Endothelial cell of umbilical vein (primary cell): ENCODE measurements around the gene CTNND2. TPM values are rescaled to one million over a fixed set of nuclear protein-coding genes. Genes with fewer than 3 reads are reported as not detected.

ENCODE experiments used
- BruUV-seq: library from RNA; stranded (reverse); fragments of 400-500 nt; replicated peaks from 2 replicates; lab custom pipeline; 2021; lab: Mats Ljungman, UMichigan
- CTCF ChIA-PET: fragments of 300-600, 350-600 bp; sonication (Branson Sonifier 250); formaldehyde crosslinking; loops from one replicate; lab custom pipeline; 2021; ENCODE audit warnings: antibody characterized with exemption, inconsistent platforms; lab: Charles Lee
- POLR2A ChIA-PET: fragments of 300-600, 350-600 bp; sonication (Branson Sonifier 250); formaldehyde crosslinking; loops from one replicate; lab custom pipeline; 2021; ENCODE audit warnings: antibody characterized with exemption, inconsistent platforms; lab: Charles Lee
- DNase-seq: peaks from one replicate; pipeline ENCODE4 v3.0.0-alpha.2; 2011; ENCODE audit warnings: low read depth, low spot score
- FAIRE-seq: peaks from 2 replicates; lab custom pipeline; 2011; peaks lifted over from hg19 to GRCh38; lab: Jason Lieb, UNC
- H2AFZ ChIP-seq: 2 replicates; pipeline ENCODE4 v1.6.0; 2012; ENCODE audit warnings: low read depth, low read length, control low read depth, inconsistent platforms
- H3K27ac ChIP-seq: 2 replicates; pipeline ENCODE4 v1.5.1; 2011; ENCODE audit warnings: low read depth, mild to moderate bottlenecking, control low read depth, low read length, moderate library complexity; ENCODE audit not compliant: insufficient read depth
- H3K27me3 ChIP-seq, 2 experiments: 2 replicates each; pipeline versions ENCODE4 v1.6.0 to v1.6.1; 2011; ENCODE audit warnings: low read length in 2 of 2, mixed read lengths in 1 of 2; ENCODE audit not compliant: control insufficient read depth in 2 of 2, insufficient read depth in 2 of 2
- H3K36me3 ChIP-seq, 2 experiments: 2 replicates in 1 of 2; 3 replicates in 1 of 2; pipeline ENCODE4 v1.5.1; 2011; ENCODE audit warnings: low read length in 2 of 2, mild to moderate bottlenecking in 1 of 2, moderate library complexity in 1 of 2; ENCODE audit not compliant: control insufficient read depth in 2 of 2, insufficient read depth in 2 of 2; ENCODE audit errors: extremely low read depth in 1 of 2
- H3K4me1 ChIP-seq: 3 replicates; pipeline ENCODE4 v1.5.1; 2011; ENCODE audit warnings: mild to moderate bottlenecking, low read length; ENCODE audit not compliant: control insufficient read depth, insufficient read depth; ENCODE audit errors: extremely low read depth
- H3K4me2 ChIP-seq: 2 replicates; pipeline ENCODE4 v1.6.1; 2011; ENCODE audit warnings: low read length, control low read depth, mixed read lengths; ENCODE audit not compliant: insufficient read depth
- H3K4me3 ChIP-seq, 3 experiments: fragments of 200-600 bp in 1 of 3; sonication (generic), shearing (Covaris generic) in 1 of 3; replicated peaks in 1 of 3; 2 replicates each; pipeline ENCODE4 v1.5.1; 2011 to 2016; ENCODE audit warnings: control low read depth in 3 of 3, low read length in 3 of 3, mild to moderate bottlenecking in 2 of 3, inconsistent platforms in 1 of 3, low read depth in 1 of 3, moderate library complexity in 1 of 3; ENCODE audit not compliant: insufficient read depth in 1 of 3
- H3K79me2 ChIP-seq: 2 replicates; pipeline ENCODE4 v1.6.0; 2012; ENCODE audit warnings: low read length, inconsistent platforms; ENCODE audit not compliant: control insufficient read depth, insufficient read depth
- H3K9ac ChIP-seq: replicated peaks from 2 replicates; pipeline ENCODE3; 2011; ENCODE audit warnings: low read length, control low read depth; ENCODE audit not compliant: insufficient read depth; ENCODE audit errors: extremely low read depth
- H3K9me1 ChIP-seq: replicated peaks from 3 replicates; pipeline ENCODE4 v1.6.0; 2011; ENCODE audit warnings: mild to moderate bottlenecking, low read length; ENCODE audit not compliant: control insufficient read depth, insufficient read depth; ENCODE audit errors: extremely low read depth
- H3K9me3 ChIP-seq: replicated peaks from 2 replicates; pipeline ENCODE4 v1.5.1; 2012; ENCODE audit warnings: low read length, inconsistent platforms; ENCODE audit not compliant: control insufficient read depth, insufficient read depth
- H4K20me1 ChIP-seq: replicated peaks from 2 replicates; pipeline ENCODE3; 2011; ENCODE audit warnings: mild to moderate bottlenecking, low read length; ENCODE audit not compliant: control insufficient read depth, insufficient read depth; ENCODE audit errors: extremely low read depth
- EZH2 ChIP-seq: IDR thresholded peaks from 2 replicates; pipeline ENCODE4 v1.6.1; 2012; ENCODE audit warnings: borderline replicate concordance, low read depth, mild to moderate bottlenecking, moderate library complexity, low read length, inconsistent platforms; ENCODE audit not compliant: severe bottlenecking
- FOS ChIP-seq: IDR thresholded peaks from 2 replicates; pipeline ENCODE4 v1.6.1; 2011; ENCODE audit warnings: mild to moderate bottlenecking, low read length, moderate library complexity, borderline replicate concordance; ENCODE audit not compliant: insufficient read depth
- GATA2 ChIP-seq: IDR thresholded peaks from 2 replicates; pipeline ENCODE4 v1.7.0; 2011; ENCODE audit warnings: low read depth, mild to moderate bottlenecking, moderate library complexity, mixed read lengths, low read length; ENCODE audit not compliant: insufficient read length, insufficient read depth
- JUN ChIP-seq: IDR thresholded peaks from 2 replicates; pipeline ENCODE4 v1.6.1; 2011; ENCODE audit warnings: borderline replicate concordance, low read depth; ENCODE audit not compliant: insufficient read length, insufficient read depth
- MAX ChIP-seq: IDR thresholded peaks from 2 replicates; pipeline ENCODE4 v1.6.1; 2011; ENCODE audit not compliant: insufficient read depth, insufficient read length
- MYC ChIP-seq: IDR thresholded peaks from one replicate; pipeline ENCODE4 v1.6.1; 2011; ENCODE audit warnings: mild to moderate bottlenecking, low read depth, low read length
- POLR2A ChIP-seq: IDR thresholded peaks from 2 replicates; pipeline ENCODE4 v1.6.1; 2012; ENCODE audit warnings: low read depth, mild to moderate bottlenecking, control low read depth, low read length
- POLR2AphosphoS5 ChIP-seq: IDR thresholded peaks from 2 replicates; pipeline ENCODE4 v1.6.1; 2012; ENCODE audit warnings: low read depth, mild to moderate bottlenecking, control low read depth, low read length, moderate library complexity; ENCODE audit not compliant: insufficient read depth
- dilution Hi-C: fragments of 300-500 bp; cut with MboI; formaldehyde crosslinking; loops from one replicate; pipeline ENCODE4 v1.15.0; 2019; ENCODE audit warnings: low sequenced_read_pairs; ENCODE audit not compliant: extremely low pct_ligation_motif_present
- intact Hi-C: fragments of 100-400 bp; cut with micrococcal nuclease; formaldehyde crosslinking; loops from one replicate; pipeline ENCODE4 v1.10.0; 2022
- polyA plus RNA-seq, 4 experiments: library from polyadenylated mRNA; depleted of rRNA in 3 of 4; stranded (reverse) in 3 of 4; unstranded in 1 of 4; fragments of >200 nt; gene quantifications; 2 replicates each; pipeline versions ENCODE4 v1.2.1 to v1.2.3, GENCODE V29; 2011 to 2012; ENCODE audit warnings: missing spikeins in 1 of 4
- total RNA-seq: library from RNA; stranded (reverse); gene quantifications from 2 replicates; pipeline ENCODE4 v1.2.3, GENCODE V29; 2021
- TF ChIP-seq, protein P1 (sequence below), 2 donors: IDR thresholded peaks; 1 replicate in 1 of 2; 2 replicates in 1 of 2; pipeline ENCODE4 v1.5.1; 2011; ENCODE audit warnings: low read length in 2 of 2, mild to moderate bottlenecking in 2 of 2, moderate library complexity in 2 of 2, control low read depth in 1 of 2, inconsistent platforms in 1 of 2, low read depth in 1 of 2; ENCODE audit not compliant: insufficient read depth in 1 of 2; ENCODE audit errors: extremely low read depth in 1 of 2

The CTNND2 gene
- total and polyA plus RNA-seq, 2 donors (not counting 3 experiments of a cell fraction or from before 2014, with no cell fraction given), result not detected

- Histone ChIP-seq H3K9ac (no peak overlapping the region), H3K4me2 (no peak overlapping the region), H3K36me3 (no peaks in the 10 kb centered on the region), H3K27ac (no peak overlapping the region), H3K79me2 (no peaks in the 10 kb centered on the region), H4K20me1 (no peaks in the 10 kb centered on the region), H3K4me3 (no peak overlapping the region), H2AFZ (no peak overlapping the region), H3K9me3 (no peaks in the 10 kb centered on the region), H3K9me1 (no peaks in the 10 kb centered on the region), H3K27me3 (peaks cover 4% of the 10 kb centered on the region in 2 experiments), H3K4me1 (no peaks in the 10 kb centered on the region)
- BruUV-seq, result no TSS peak
- TF ChIP-seq GATA2 (no peak), MAX (no peak), EZH2 (no peak), JUN (no peak)
- TF ChIP-seq, protein P1, sequence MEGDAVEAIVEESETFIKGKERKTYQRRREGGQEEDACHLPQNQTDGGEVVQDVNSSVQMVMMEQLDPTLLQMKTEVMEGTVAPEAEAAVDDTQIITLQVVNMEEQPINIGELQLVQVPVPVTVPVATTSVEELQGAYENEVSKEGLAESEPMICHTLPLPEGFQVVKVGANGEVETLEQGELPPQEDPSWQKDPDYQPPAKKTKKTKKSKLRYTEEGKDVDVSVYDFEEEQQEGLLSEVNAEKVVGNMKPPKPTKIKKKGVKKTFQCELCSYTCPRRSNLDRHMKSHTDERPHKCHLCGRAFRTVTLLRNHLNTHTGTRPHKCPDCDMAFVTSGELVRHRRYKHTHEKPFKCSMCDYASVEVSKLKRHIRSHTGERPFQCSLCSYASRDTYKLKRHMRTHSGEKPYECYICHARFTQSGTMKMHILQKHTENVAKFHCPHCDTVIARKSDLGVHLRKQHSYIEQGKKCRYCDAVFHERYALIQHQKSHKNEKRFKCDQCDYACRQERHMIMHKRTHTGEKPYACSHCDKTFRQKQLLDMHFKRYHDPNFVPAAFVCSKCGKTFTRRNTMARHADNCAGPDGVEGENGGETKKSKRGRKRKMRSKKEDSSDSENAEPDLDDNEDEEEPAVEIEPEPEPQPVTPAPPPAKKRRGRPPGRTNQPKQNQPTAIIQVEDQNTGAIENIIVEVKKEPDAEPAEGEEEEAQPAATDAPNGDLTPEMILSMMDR (IDR thresholded peaks at IDR 0.05; ENCODE audit: extremely low read depth in 1 of 2, insufficient read depth in 1 of 2, low read depth in 1 of 2, low read length in 2 of 2), result no peak
- intact Hi-C loops (no loop called here), dilution Hi-C loops (no loop called here)
- DNase-seq (no peak), FAIRE-seq (no peak)
- ChIA-PET CTCF (no interaction called here), POLR2A (no interaction called here)
These were observed 516.9 kb downstream of the CTNND2 start for GRCh38 chr5:11387382-11387781.

DNA sequence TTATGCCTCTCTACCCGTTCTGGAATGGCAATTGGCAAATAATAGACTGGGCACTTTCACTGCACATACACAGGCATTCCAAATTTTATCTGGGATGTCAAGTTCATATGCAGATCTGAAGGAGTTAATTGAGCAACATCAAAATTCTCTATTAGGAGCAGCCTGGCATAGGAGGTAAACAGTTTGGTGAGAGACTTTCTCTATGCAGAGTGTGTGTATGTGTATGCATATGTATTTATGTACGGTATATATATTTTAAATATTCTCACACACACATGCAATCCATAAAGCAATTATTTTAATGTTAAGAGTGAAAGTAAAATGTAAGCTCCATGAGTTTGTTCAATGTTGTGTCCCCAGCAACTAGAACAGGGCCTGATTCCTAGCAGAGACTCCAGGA is 517.8 kb downstream of the CTNND2 start:
- intact Hi-C loops, result no loop called here
- H3K4me1 ChIP-seq, result no peaks in the 10 kb centered on the region
- H3K4me3 ChIP-seq, result no peak overlapping the region
- H2AFZ ChIP-seq, result no peak overlapping the region
- peaks cover 4% of the 10 kb centered on the region in 2 experiments for H3K27me3 ChIP-seq
- ChIA-PET CTCF (no interaction called here), POLR2A (no interaction called here)
- FAIRE-seq (no peak), DNase-seq (no peak)
- TF ChIP-seq POLR2A (no peak), EZH2 (no peak), JUN (no peak), MAX (no peak), FOS (no peak), POLR2AphosphoS5 (no peak), MYC (no peak)
- TF ChIP-seq, protein P1 (IDR thresholded peaks at IDR 0.05; ENCODE audit: extremely low read depth in 1 of 2, insufficient read depth in 1 of 2, low read depth in 1 of 2, low read length in 2 of 2), result no peak
- H3K9me1 ChIP-seq, result no peaks in the 10 kb centered on the region
- dilution Hi-C loops, result no loop called here
- no peaks in the 10 kb centered on the region for H3K79me2 ChIP-seq
- no peak overlapping the region for H3K9ac ChIP-seq
- H3K36me3 ChIP-seq, result no peaks in the 10 kb centered on the region
- no peaks in the 10 kb centered on the region for H4K20me1 ChIP-seq
- H3K27ac ChIP-seq, result no peak overlapping the region
- H3K4me2 ChIP-seq, result no peak overlapping the region
- BruUV-seq, result no TSS peak
- H3K9me3 ChIP-seq, result no peaks in the 10 kb centered on the region
